SK-N-SH (cell line): ENCODE data around the gene POC5. TPM values are rescaled to one million over a fixed set of nuclear protein-coding genes. Genes with fewer than 3 reads are reported as not detected.
A peak's percentile ranks its signal among the peaks of the same experiment; 100 is the strongest.

ENCODE experiments used
- CTCF ChIA-PET: fragments of 300-600, 350-600 bp; formaldehyde crosslinking; extraction: SDS; loops from one replicate; lab custom pipeline; 2021; lab: Yijun Ruan, JAX
- POLR2A ChIA-PET: fragments of 350-600 bp; sonication (Branson Sonifier 250); formaldehyde crosslinking; extraction: SDS; loops from one replicate; lab custom pipeline; 2020; ENCODE audit warnings: antibody characterized with exemption, inconsistent platforms; lab: Yijun Ruan, JAX
- DNase-seq: peaks from one replicate; pipeline ENCODE4 v3.0.0; 2012
- H2AFZ ChIP-seq: fragments of 200-600 bp; sonication (generic); 2 replicates; pipeline ENCODE4 v1.8.1; 2016; ENCODE audit warnings: antibody characterized with exemption, mild to moderate bottlenecking, low read depth
- H3F3A ChIP-seq: fragments of 200-600 bp; sonication (generic); replicated peaks from 2 replicates; pipeline ENCODE3; 2016; ENCODE audit warnings: antibody characterized with exemption, mild to moderate bottlenecking; ENCODE audit not compliant: insufficient read depth
- H3K27ac ChIP-seq, 2 experiments: fragments of 200-500 bp in 1 of 2; fragments of 200-600 bp in 1 of 2; sonication (Bioruptor generic) in 1 of 2; sonication (generic), shearing (Covaris generic) in 1 of 2; 2 replicates each; pipeline versions ENCODE4 v1.5.1 to v1.6.1; 2014 to 2016; ENCODE audit warnings: low read depth in 2 of 2, inconsistent platforms in 1 of 2, low read length in 1 of 2, mild to moderate bottlenecking in 1 of 2, mixed read lengths in 1 of 2
- H3K27me3 ChIP-seq: fragments of 200-600 bp; sonication (generic), shearing (Covaris generic); 2 replicates; pipeline ENCODE4 v1.6.1; 2016; ENCODE audit warnings: mixed run types; ENCODE audit not compliant: insufficient read depth
- H3K36me3 ChIP-seq, 2 experiments: fragments of 200-500 bp in 1 of 2; fragments of 200-600 bp in 1 of 2; sonication (Bioruptor generic) in 1 of 2; sonication (generic) in 1 of 2; replicated peaks in 1 of 2; 2 replicates each; pipeline versions ENCODE3 to v1.5.1; 2014 to 2016; ENCODE audit warnings: low read length in 1 of 2, mild to moderate bottlenecking in 1 of 2; ENCODE audit not compliant: insufficient read depth in 2 of 2, control insufficient read depth in 1 of 2
- H3K4me1 ChIP-seq, 2 experiments: fragments of 200-500 bp in 1 of 2; fragments of 200-600 bp in 1 of 2; sonication (Bioruptor generic) in 1 of 2; sonication (generic), shearing (Covaris generic) in 1 of 2; 2 replicates each; pipeline versions ENCODE4 v1.5.1 to v1.6.1; 2014 to 2016; ENCODE audit warnings: low read depth in 1 of 2, low read length in 1 of 2, mixed run types in 1 of 2; ENCODE audit not compliant: insufficient read depth in 2 of 2, control insufficient read depth in 1 of 2
- H3K4me2 ChIP-seq: fragments of 200-600 bp; sonication (generic), shearing (Covaris generic); 2 replicates; pipeline ENCODE4 v1.6.1; 2017; ENCODE audit warnings: mixed run types
- H3K4me3 ChIP-seq, 2 experiments: fragments of 200-500 bp in 1 of 2; fragments of 200-600 bp in 1 of 2; sonication (Bioruptor generic) in 1 of 2; sonication (generic), shearing (Covaris generic) in 1 of 2; 2 replicates each; pipeline versions ENCODE4 v1.5.1 to v1.8.1; 2014 to 2016; ENCODE audit warnings: low read depth in 2 of 2, inconsistent platforms in 1 of 2, low read length in 1 of 2, mild to moderate bottlenecking in 1 of 2, mixed read lengths in 1 of 2, moderate library complexity in 1 of 2
- H3K79me2 ChIP-seq: fragments of 200-600 bp; sonication (generic); 2 replicates; pipeline ENCODE4 v1.8.1; 2017; ENCODE audit warnings: mild to moderate bottlenecking; ENCODE audit not compliant: insufficient read depth
- H3K9ac ChIP-seq: fragments of 200-600 bp; sonication (generic); 2 replicates; pipeline ENCODE4 v1.6.1; 2017; ENCODE audit warnings: mixed run types
- H3K9me2 ChIP-seq: fragments of 200-600 bp; sonication (generic); 2 replicates; pipeline ENCODE4 v1.6.1; 2017; ENCODE audit warnings: mixed run types
- H3K9me3 ChIP-seq: fragments of 200-600 bp; sonication (generic); 2 replicates; pipeline ENCODE4 v1.6.1; 2017; ENCODE audit warnings: mixed run types, mild to moderate bottlenecking, moderate library complexity
- H4K20me1 ChIP-seq: fragments of 200-600 bp; sonication (generic); 2 replicates; pipeline ENCODE4 v1.6.1; 2017; ENCODE audit warnings: mild to moderate bottlenecking, mixed run types; ENCODE audit not compliant: insufficient read depth
- ELF1 ChIP-seq: IDR thresholded peaks from 2 replicates; pipeline ENCODE4 v1.4.0; 2012
- EP300 ChIP-seq, 2 experiments: IDR thresholded peaks; 2 replicates each; pipeline versions ENCODE4 v1.4.0 to v1.6.1; 2012; ENCODE audit warnings: borderline replicate concordance in 1 of 2, low read depth in 1 of 2, low read length in 1 of 2
- FOXJ3 ChIP-seq: sonication (generic); formaldehyde crosslinking; IDR thresholded peaks from 2 replicates; pipeline ENCODE4 v1.5.1; 2020; ENCODE audit warnings: mild to moderate bottlenecking, missing genetic modification reagents
- FOXM1 ChIP-seq: IDR thresholded peaks from 2 replicates; pipeline ENCODE4 v1.4.0; 2012; ENCODE audit warnings: low read depth, mild to moderate bottlenecking
- JUND ChIP-seq: IDR thresholded peaks from 2 replicates; pipeline ENCODE4 v1.4.0; 2012
- RAD21 ChIP-seq: IDR thresholded peaks from 2 replicates; pipeline ENCODE4 v1.6.1; 2012; ENCODE audit warnings: mild to moderate bottlenecking, low read length
- RXRA ChIP-seq: IDR thresholded peaks from 2 replicates; pipeline ENCODE4 v1.4.0; 2012; ENCODE audit warnings: low read depth, mild to moderate bottlenecking, borderline replicate concordance
- SIN3A ChIP-seq: IDR thresholded peaks from 2 replicates; pipeline ENCODE4 v1.6.1; 2012; ENCODE audit warnings: low read depth, mild to moderate bottlenecking, low read length, moderate library complexity, borderline replicate concordance
- SMC3 ChIP-seq: IDR thresholded peaks from 2 replicates; pipeline ENCODE4 v1.6.1; 2012; ENCODE audit warnings: low read depth, low read length, improper control_type of control experiment
- TAF1 ChIP-seq: IDR thresholded peaks from 2 replicates; pipeline ENCODE4 v1.6.1; 2012; ENCODE audit warnings: low read depth, mild to moderate bottlenecking, low read length, moderate library complexity, borderline replicate concordance
- TCF12 ChIP-seq: IDR thresholded peaks from 2 replicates; pipeline ENCODE4 v1.4.0; 2012
- WGBS: methylation state at CpG from one replicate; pipeline ENCODE4 v1.1.6; 2017; ENCODE audit warnings: low lambda C conversion rate; 5-methylcytosine and 5-hydroxymethylcytosine counted together
- polyA plus RNA-seq, 3 experiments: library from polyadenylated mRNA; depleted of rRNA; stranded (reverse); fragments of >200 nt; gene quantifications; 2 replicates each; pipeline ENCODE4 v1.2.3, GENCODE V29; 2012
- TF ChIP-seq, protein P1 (sequence below): fragments of 150-350 bp; IDR thresholded peaks from 2 replicates; pipeline ENCODE4 v1.6.1; 2016; ENCODE audit warnings: mild to moderate bottlenecking, low read depth, low read length
- TF ChIP-seq, protein P2 (sequence below): IDR thresholded peaks from 2 replicates; pipeline ENCODE4 v1.4.0; 2012; ENCODE audit warnings: low read depth, borderline replicate concordance
- TF ChIP-seq, protein P3 (sequence below): IDR thresholded peaks from 2 replicates; pipeline ENCODE4 v1.4.0; 2012; ENCODE audit warnings: low read depth, borderline replicate concordance
- TF ChIP-seq, protein P4 (sequence below): fragments of 150-350 bp; IDR thresholded peaks from 2 replicates; pipeline ENCODE4 v1.6.1; 2017; ENCODE audit warnings: antibody characterized with exemption, low read length, low read depth, borderline replicate concordance
- TF ChIP-seq, protein P5 (sequence below): IDR thresholded peaks from 2 replicates; pipeline ENCODE4 v1.6.1; 2012; ENCODE audit warnings: mild to moderate bottlenecking, low read depth, low read length, moderate library complexity
- TF ChIP-seq, protein P6 (sequence below): IDR thresholded peaks from 2 replicates; pipeline ENCODE4; 2012
- TF ChIP-seq, protein P7 (sequence below): fragments of 200-600 bp; sonication (generic); IDR thresholded peaks from 2 replicates; pipeline ENCODE4 v1.6.1; 2017; ENCODE audit warnings: antibody characterized with exemption, mild to moderate bottlenecking, moderate library complexity
- TF ChIP-seq, protein P8 (sequence below): IDR thresholded peaks from 2 replicates; pipeline ENCODE4 v1.4.0; 2012; ENCODE audit warnings: low read depth

Gene POC5
- polyA plus RNA-seq, 1 of the 3 experiments (the other 2 are of a cell fraction), result 15.9 TPM

DNA sequence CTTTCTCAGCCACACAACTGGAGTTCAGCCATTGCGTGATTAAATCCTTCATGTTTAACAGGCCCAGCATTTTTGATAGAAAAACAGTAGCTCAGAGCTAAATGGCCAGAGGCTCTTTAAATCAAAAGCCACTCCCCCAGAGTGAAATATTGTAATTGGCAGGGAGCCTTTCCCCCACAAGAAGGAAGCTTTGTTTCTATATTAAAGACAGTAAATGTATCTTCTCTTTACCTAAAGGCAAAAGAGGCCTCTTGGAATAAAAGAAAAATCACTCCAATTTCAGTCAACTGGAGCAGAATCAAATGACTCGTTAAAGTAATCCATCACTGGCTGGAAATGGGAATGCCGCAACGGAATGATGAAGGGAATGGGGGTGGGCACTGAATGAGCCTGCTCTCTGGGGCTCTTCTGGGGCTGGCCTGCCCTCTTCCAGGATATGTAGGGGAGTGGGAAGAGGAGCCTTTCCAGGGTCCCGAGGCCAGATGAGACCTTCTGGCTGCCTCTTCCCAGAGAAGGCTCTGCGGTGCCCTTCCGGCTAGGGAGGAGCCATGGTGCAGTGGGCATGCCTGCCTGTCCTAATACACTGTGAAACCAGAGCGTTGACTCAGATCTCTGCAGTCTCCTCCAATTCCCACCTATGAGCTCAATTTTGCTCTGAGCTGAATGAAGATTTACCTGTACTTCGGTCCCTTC is 60.8 kb downstream of the POC5 start:
- DNase-seq, result no peak
- H4K20me1 ChIP-seq, result no peaks in the 10 kb centered on the region
- no peak overlapping the region for H3K4me3 ChIP-seq
- no peaks in the 10 kb centered on the region for H3K36me3 ChIP-seq
- H3K79me2 ChIP-seq, result no peaks in the 10 kb centered on the region
- H2AFZ ChIP-seq, result peak overlapping the region; percentile 41; the same call in 1 of the 2 replicates
- H3K9ac ChIP-seq, result no peak overlapping the region
- H3K4me2 ChIP-seq, result no peak overlapping the region
- ChIA-PET CTCF (interaction anchor here (1.4 to 1.6 kb wide), 2 partner anchors 11 to 26 kb away, joined by 4 to 6 read pairs; no protein-coding TSS in a partner anchor), POLR2A (no interaction called here)
- no peak overlapping the region for H3K27ac ChIP-seq
- H3F3A ChIP-seq, result no peaks in the 10 kb centered on the region
- H3K27me3 ChIP-seq, result no peaks in the 10 kb centered on the region
- WGBS, result 65% methylated on average over 8 of the region's 9 CpGs
- no peaks in the 10 kb centered on the region for H3K9me3 ChIP-seq
- peaks cover 0 to 8% of the 10 kb centered on the region in 2 experiments; a peak in 1 of 4 replicates for H3K4me1 ChIP-seq
- H3K9me2 ChIP-seq, result no peaks in the 10 kb centered on the region
- TF ChIP-seq, protein P1, sequence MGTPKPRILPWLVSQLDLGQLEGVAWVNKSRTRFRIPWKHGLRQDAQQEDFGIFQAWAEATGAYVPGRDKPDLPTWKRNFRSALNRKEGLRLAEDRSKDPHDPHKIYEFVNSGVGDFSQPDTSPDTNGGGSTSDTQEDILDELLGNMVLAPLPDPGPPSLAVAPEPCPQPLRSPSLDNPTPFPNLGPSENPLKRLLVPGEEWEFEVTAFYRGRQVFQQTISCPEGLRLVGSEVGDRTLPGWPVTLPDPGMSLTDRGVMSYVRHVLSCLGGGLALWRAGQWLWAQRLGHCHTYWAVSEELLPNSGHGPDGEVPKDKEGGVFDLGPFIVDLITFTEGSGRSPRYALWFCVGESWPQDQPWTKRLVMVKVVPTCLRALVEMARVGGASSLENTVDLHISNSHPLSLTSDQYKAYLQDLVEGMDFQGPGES, result no peak
- TF ChIP-seq SMC3 (no peak), ELF1 (no peak), SIN3A (no peak), TAF1 (no peak), FOXM1 (no peak), TCF12 (no peak), FOXJ3 (CRISPR knock-in tag) (no peak), EP300 (IDR thresholded peaks at IDR 0.05; ENCODE audit: borderline replicate concordance in 1 of 2, low read depth in 1 of 2, low read length in 1 of 2) (no peak), RXRA (no peak), RAD21 (no peak), JUND (no peak)
- TF ChIP-seq, protein P2, sequence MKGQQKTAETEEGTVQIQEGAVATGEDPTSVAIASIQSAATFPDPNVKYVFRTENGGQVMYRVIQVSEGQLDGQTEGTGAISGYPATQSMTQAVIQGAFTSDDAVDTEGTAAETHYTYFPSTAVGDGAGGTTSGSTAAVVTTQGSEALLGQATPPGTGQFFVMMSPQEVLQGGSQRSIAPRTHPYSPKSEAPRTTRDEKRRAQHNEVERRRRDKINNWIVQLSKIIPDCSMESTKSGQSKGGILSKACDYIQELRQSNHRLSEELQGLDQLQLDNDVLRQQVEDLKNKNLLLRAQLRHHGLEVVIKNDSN, result no peak
- TF ChIP-seq, protein P3, sequence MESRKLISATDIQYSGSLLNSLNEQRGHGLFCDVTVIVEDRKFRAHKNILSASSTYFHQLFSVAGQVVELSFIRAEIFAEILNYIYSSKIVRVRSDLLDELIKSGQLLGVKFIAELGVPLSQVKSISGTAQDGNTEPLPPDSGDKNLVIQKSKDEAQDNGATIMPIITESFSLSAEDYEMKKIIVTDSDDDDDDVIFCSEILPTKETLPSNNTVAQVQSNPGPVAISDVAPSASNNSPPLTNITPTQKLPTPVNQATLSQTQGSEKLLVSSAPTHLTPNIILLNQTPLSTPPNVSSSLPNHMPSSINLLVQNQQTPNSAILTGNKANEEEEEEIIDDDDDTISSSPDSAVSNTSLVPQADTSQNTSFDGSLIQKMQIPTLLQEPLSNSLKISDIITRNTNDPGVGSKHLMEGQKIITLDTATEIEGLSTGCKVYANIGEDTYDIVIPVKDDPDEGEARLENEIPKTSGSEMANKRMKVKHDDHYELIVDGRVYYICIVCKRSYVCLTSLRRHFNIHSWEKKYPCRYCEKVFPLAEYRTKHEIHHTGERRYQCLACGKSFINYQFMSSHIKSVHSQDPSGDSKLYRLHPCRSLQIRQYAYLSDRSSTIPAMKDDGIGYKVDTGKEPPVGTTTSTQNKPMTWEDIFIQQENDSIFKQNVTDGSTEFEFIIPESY, result no peak
- TF ChIP-seq, protein P4, sequence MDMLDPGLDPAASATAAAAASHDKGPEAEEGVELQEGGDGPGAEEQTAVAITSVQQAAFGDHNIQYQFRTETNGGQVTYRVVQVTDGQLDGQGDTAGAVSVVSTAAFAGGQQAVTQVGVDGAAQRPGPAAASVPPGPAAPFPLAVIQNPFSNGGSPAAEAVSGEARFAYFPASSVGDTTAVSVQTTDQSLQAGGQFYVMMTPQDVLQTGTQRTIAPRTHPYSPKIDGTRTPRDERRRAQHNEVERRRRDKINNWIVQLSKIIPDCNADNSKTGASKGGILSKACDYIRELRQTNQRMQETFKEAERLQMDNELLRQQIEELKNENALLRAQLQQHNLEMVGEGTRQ, result no peak
- TF ChIP-seq, protein P5, sequence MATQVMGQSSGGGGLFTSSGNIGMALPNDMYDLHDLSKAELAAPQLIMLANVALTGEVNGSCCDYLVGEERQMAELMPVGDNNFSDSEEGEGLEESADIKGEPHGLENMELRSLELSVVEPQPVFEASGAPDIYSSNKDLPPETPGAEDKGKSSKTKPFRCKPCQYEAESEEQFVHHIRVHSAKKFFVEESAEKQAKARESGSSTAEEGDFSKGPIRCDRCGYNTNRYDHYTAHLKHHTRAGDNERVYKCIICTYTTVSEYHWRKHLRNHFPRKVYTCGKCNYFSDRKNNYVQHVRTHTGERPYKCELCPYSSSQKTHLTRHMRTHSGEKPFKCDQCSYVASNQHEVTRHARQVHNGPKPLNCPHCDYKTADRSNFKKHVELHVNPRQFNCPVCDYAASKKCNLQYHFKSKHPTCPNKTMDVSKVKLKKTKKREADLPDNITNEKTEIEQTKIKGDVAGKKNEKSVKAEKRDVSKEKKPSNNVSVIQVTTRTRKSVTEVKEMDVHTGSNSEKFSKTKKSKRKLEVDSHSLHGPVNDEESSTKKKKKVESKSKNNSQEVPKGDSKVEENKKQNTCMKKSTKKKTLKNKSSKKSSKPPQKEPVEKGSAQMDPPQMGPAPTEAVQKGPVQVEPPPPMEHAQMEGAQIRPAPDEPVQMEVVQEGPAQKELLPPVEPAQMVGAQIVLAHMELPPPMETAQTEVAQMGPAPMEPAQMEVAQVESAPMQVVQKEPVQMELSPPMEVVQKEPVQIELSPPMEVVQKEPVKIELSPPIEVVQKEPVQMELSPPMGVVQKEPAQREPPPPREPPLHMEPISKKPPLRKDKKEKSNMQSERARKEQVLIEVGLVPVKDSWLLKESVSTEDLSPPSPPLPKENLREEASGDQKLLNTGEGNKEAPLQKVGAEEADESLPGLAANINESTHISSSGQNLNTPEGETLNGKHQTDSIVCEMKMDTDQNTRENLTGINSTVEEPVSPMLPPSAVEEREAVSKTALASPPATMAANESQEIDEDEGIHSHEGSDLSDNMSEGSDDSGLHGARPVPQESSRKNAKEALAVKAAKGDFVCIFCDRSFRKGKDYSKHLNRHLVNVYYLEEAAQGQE, result no peak
- TF ChIP-seq, protein P6, sequence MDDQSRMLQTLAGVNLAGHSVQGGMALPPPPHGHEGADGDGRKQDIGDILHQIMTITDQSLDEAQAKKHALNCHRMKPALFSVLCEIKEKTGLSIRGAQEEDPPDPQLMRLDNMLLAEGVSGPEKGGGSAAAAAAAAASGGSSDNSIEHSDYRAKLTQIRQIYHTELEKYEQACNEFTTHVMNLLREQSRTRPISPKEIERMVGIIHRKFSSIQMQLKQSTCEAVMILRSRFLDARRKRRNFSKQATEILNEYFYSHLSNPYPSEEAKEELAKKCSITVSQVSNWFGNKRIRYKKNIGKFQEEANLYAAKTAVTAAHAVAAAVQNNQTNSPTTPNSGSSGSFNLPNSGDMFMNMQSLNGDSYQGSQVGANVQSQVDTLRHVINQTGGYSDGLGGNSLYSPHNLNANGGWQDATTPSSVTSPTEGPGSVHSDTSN, result no peak
- TF ChIP-seq, protein P7, sequence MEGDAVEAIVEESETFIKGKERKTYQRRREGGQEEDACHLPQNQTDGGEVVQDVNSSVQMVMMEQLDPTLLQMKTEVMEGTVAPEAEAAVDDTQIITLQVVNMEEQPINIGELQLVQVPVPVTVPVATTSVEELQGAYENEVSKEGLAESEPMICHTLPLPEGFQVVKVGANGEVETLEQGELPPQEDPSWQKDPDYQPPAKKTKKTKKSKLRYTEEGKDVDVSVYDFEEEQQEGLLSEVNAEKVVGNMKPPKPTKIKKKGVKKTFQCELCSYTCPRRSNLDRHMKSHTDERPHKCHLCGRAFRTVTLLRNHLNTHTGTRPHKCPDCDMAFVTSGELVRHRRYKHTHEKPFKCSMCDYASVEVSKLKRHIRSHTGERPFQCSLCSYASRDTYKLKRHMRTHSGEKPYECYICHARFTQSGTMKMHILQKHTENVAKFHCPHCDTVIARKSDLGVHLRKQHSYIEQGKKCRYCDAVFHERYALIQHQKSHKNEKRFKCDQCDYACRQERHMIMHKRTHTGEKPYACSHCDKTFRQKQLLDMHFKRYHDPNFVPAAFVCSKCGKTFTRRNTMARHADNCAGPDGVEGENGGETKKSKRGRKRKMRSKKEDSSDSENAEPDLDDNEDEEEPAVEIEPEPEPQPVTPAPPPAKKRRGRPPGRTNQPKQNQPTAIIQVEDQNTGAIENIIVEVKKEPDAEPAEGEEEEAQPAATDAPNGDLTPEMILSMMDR, result no peak
- TF ChIP-seq, protein P8, sequence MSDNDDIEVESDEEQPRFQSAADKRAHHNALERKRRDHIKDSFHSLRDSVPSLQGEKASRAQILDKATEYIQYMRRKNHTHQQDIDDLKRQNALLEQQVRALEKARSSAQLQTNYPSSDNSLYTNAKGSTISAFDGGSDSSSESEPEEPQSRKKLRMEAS, result no peak
